Breast epithelium (tissue), 4 donors: ENCODE results near the gene ATCAY. TPM values are rescaled to one million over a fixed set of nuclear protein-coding genes. Genes with fewer than 3 reads are reported as not detected.

Experiments
- DNase-seq, 2 donors: peaks; one replicate each; pipeline ENCODE4 v3.0.0-alpha.2; 2019; ENCODE audit warnings: low spot score in 2 of 2
- H3K27ac ChIP-seq, 2 donors: fragments of 200-600 bp; sonication (generic) in 1 of 2; one replicate each; pipeline ENCODE4 v1.5.1; 2016 to 2019; ENCODE audit warnings: mild to moderate bottlenecking in 1 of 2
- H3K27me3 ChIP-seq, 2 donors: fragments of 200-600 bp; sonication (generic) in 1 of 2; one replicate each; pipeline versions ENCODE4 v1.5.1 to v1.6.0; 2017 to 2019; ENCODE audit warnings: control low read depth in 1 of 2, mild to moderate bottlenecking in 1 of 2
- H3K36me3 ChIP-seq: fragments of 200-600 bp; one replicate; pipeline ENCODE4 v1.5.1; 2019
- H3K4me1 ChIP-seq, 2 donors: fragments of 200-600 bp; sonication (generic); one replicate each; pipeline ENCODE4 v1.5.1; 2016 to 2019; ENCODE audit warnings: control low read depth in 1 of 2
- H3K4me3 ChIP-seq, 3 donors: fragments of 200-600 bp; sonication (generic); 1 replicate in 2 of 3; 2 replicates in 1 of 3; pipeline ENCODE4 v1.5.1; 2016 to 2019; ENCODE audit warnings: mild to moderate bottlenecking in 3 of 3, moderate library complexity in 2 of 3
- H3K9me3 ChIP-seq, 2 donors: fragments of 200-600 bp; sonication (generic) in 1 of 2; one replicate each; pipeline ENCODE4 v1.5.1; 2016 to 2019; ENCODE audit warnings: control low read depth in 1 of 2
- POLR2A ChIP-seq: fragments of 450-650 bp; IDR thresholded peaks from one replicate; pipeline ENCODE4 v1.6.1; 2016; ENCODE audit warnings: antibody characterized with exemption, mild to moderate bottlenecking, moderate library complexity
- POLR2AphosphoS5 ChIP-seq, 3 donors: sonication (generic); formaldehyde crosslinking; IDR thresholded peaks; one replicate each; pipeline ENCODE4 v1.6.1; 2017; ENCODE audit warnings: antibody characterized with exemption in 3 of 3
- intact Hi-C: fragments of 100-400 bp; cut with DNase I; formaldehyde crosslinking; loops from one replicate; pipeline ENCODE4 v1.15.1; 2023; ENCODE audit warnings: low total_unique reads
- total RNA-seq, 3 donors: library from RNA; depleted of rRNA; stranded (reverse); fragments of >200 nt; gene quantifications; one replicate each; pipeline ENCODE4 v1.1.0, GENCODE V29; 2016
- TF ChIP-seq, protein P1 (sequence below), 3 donors: fragments of 450-650 bp; IDR thresholded peaks; one replicate each; pipeline ENCODE4 v1.5.1; 2016 to 2017; ENCODE audit warnings: antibody characterized with exemption in 3 of 3, mild to moderate bottlenecking in 3 of 3, moderate library complexity in 3 of 3

Gene ATCAY
- total RNA-seq, 3 donors from 2014 or later: 0.73 TPM; not detected in 2

DNA sequence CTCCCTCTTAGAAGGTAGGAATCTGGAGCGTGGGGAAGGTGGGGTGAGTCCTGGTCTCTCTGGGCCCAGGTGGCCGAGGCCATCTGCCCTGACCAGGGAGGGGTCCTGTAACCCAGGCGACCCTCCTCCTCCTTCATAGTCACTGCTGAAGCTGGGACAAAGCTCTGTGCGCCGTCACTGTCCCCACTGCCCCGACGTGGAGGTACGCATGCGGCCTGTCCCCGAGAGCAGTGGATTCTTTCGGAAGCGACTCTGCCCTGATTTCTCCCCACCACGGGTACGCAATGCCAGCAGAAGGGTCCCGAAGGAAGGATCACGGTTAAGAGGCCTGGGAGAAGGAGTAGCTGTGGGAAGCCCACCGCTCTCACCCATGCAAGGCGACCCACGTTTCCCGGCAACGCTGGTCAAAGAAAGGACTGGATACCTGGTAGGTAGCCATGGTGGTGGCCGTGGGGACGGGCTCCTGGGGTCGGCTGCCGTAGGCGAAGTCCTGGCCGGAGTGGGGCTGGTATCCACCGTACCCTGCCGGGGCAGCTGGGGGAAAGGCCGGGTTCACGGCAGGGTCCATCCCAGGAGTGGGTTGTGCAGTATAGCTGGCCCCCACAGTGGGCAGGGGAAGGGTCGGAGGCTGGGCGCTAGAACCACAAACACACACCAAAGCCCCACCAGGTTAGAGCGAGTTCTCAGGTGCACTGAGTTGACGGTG, 46.0 kb upstream of the ATCAY start:
- Histone ChIP-seq H3K27me3 (peaks cover 0 to 10% of the 10 kb centered on the region in 2 donors), H3K4me3 (no peak overlapping the region), H3K4me1 (no peaks in the 10 kb centered on the region), H3K36me3 (no peaks in the 10 kb centered on the region), H3K9me3 (no peaks in the 10 kb centered on the region), H3K27ac (no peak overlapping the region)
- DNase-seq: no peak
- no peak for TF ChIP-seq POLR2AphosphoS5 (IDR thresholded peaks at IDR 0.05)
- intact Hi-C loops: no loop called here

DNA sequence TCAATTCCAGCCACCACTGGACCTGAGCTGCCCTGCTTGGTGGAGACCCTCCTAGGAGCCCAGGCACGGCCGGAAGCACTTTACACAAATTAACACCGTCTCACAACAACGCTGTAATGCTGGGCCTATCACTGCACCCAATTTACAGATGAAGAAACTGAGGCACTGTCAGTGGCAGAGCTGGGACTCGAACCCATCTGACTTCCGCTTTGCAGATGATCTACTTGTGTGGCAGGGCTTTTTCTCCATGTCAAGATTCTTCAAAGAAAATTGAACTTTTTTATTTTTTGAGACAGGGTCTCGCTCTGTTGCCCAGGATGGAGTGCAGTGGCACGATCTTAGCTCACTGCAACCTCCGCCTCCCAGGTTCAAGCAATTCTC, 45.4 kb upstream of the ATCAY start:
- DNase-seq: no peak
- no peaks in the 10 kb centered on the region for H3K4me1 ChIP-seq
- intact Hi-C loops: no loop called here
- H3K4me3 ChIP-seq: no peak overlapping the region
- TF ChIP-seq POLR2AphosphoS5 (IDR thresholded peaks at IDR 0.05) (no peak), POLR2A (no peak)
- TF ChIP-seq, protein P1, sequence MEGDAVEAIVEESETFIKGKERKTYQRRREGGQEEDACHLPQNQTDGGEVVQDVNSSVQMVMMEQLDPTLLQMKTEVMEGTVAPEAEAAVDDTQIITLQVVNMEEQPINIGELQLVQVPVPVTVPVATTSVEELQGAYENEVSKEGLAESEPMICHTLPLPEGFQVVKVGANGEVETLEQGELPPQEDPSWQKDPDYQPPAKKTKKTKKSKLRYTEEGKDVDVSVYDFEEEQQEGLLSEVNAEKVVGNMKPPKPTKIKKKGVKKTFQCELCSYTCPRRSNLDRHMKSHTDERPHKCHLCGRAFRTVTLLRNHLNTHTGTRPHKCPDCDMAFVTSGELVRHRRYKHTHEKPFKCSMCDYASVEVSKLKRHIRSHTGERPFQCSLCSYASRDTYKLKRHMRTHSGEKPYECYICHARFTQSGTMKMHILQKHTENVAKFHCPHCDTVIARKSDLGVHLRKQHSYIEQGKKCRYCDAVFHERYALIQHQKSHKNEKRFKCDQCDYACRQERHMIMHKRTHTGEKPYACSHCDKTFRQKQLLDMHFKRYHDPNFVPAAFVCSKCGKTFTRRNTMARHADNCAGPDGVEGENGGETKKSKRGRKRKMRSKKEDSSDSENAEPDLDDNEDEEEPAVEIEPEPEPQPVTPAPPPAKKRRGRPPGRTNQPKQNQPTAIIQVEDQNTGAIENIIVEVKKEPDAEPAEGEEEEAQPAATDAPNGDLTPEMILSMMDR (IDR thresholded peaks at IDR 0.05): no peak
- H3K9me3 ChIP-seq: no peaks in the 10 kb centered on the region
- peaks cover 0 to 10% of the 10 kb centered on the region in 2 donors for H3K27me3 ChIP-seq
- no peak overlapping the region for H3K27ac ChIP-seq
- H3K36me3 ChIP-seq: no peaks in the 10 kb centered on the region

- no peak for DNase-seq
- no peak overlapping the region for H3K4me3 ChIP-seq
- TF ChIP-seq POLR2A: no peak
- no peak for TF ChIP-seq POLR2AphosphoS5 (IDR thresholded peaks at IDR 0.05)
- TF ChIP-seq, protein P1 (IDR thresholded peaks at IDR 0.05): no peak
- no peak overlapping the region for H3K27ac ChIP-seq
- intact Hi-C loops: no loop called here
- peaks cover 0 to 4% of the 10 kb centered on the region in 2 donors for H3K27me3 ChIP-seq
- H3K9me3 ChIP-seq: no peaks in the 10 kb centered on the region
- H3K4me1 ChIP-seq: no peaks in the 10 kb centered on the region
- no peaks in the 10 kb centered on the region for H3K36me3 ChIP-seq
These were observed 43.6 kb upstream of the ATCAY start for GRCh38 chr19:3836887-3837286.

DNA sequence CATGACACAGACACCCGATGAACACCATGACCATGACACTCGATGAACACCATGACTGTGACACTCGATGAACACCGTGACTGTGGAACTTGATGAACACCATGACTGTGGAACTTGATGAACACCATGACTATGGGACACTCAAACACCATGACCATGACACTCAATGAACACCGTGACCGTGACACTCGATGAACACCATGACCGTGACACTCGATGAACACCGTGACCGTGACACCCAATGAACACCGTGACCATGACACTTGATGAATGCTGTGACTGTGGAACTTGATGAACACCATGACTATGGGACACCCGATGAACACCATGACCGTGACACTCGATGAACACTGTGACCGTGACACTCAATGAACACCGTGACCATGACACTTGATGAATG, 43.2 kb upstream of the ATCAY start:
- intact Hi-C loops: no loop called here
- Histone ChIP-seq H3K4me3 (no peak overlapping the region), H3K4me1 (no peaks in the 10 kb centered on the region), H3K9me3 (no peaks in the 10 kb centered on the region), H3K27me3 (peaks cover 0 to 5% of the 10 kb centered on the region in 2 donors), H3K36me3 (no peaks in the 10 kb centered on the region), H3K27ac (no peak overlapping the region)
- DNase-seq: no peak
- no peak for TF ChIP-seq POLR2A
- no peak for TF ChIP-seq POLR2AphosphoS5 (IDR thresholded peaks at IDR 0.05)
- TF ChIP-seq, protein P1 (IDR thresholded peaks at IDR 0.05): no peak

- Histone ChIP-seq H3K36me3 (no peaks in the 10 kb centered on the region), H3K4me1 (no peaks in the 10 kb centered on the region), H3K27me3 (peaks cover 0 to 5% of the 10 kb centered on the region in 2 donors), H3K4me3 (no peak overlapping the region), H3K9me3 (no peaks in the 10 kb centered on the region), H3K27ac (no peak overlapping the region)
- TF ChIP-seq, protein P1 (IDR thresholded peaks at IDR 0.05): no peak
- TF ChIP-seq POLR2AphosphoS5 (IDR thresholded peaks at IDR 0.05): no peak
- TF ChIP-seq POLR2A: no peak
- intact Hi-C loops: no loop called here
- DNase-seq: no peak
These were observed 42.6 kb upstream of the ATCAY start for GRCh38 chr19:3837922-3838321.
